K562 (cell line): ENCODE results near the gene TNN. TPM values are rescaled to one million over a fixed set of nuclear protein-coding genes. Genes with fewer than 3 reads are reported as not detected.

Experiments
- CREB3L1 ChIP-seq: fragments of 450-650 bp; IDR thresholded peaks from 2 replicates; pipeline ENCODE4 v1.6.1; 2014; ENCODE audit warnings: low read depth, mild to moderate bottlenecking, moderate library complexity, borderline replicate concordance
- CTCFL ChIP-seq: IDR thresholded peaks from 2 replicates; pipeline ENCODE4 v1.6.1; 2011; ENCODE audit warnings: borderline replicate concordance, low read depth, mild to moderate bottlenecking, moderate library complexity, low read length; ENCODE audit not compliant: insufficient read depth, poor library complexity, severe bottlenecking
- CUX1 ChIP-seq: fragments of 200-800 bp; sonication (Bioruptor generic); IDR thresholded peaks from 2 replicates; pipeline ENCODE4 v1.6.1; 2016; ENCODE audit warnings: missing genetic modification characterization, missing compliant biosample characterization
- E2F5 ChIP-seq: sonication (generic); formaldehyde crosslinking; IDR thresholded peaks from 2 replicates; pipeline ENCODE4 v1.8.0; 2022; ENCODE audit warnings: mild to moderate bottlenecking, missing genetic modification reagents
- FOXP4 ChIP-seq: sonication (generic); formaldehyde crosslinking; IDR thresholded peaks from 2 replicates; pipeline ENCODE4 v1.8.0; 2022; ENCODE audit warnings: mild to moderate bottlenecking, missing genetic modification reagents, borderline replicate concordance
- LCOR ChIP-seq: sonication (generic); formaldehyde crosslinking; IDR thresholded peaks from 2 replicates; pipeline ENCODE4 v1.8.0; 2022; ENCODE audit warnings: mild to moderate bottlenecking, missing genetic modification reagents
- NRF1 ChIP-seq, 2 experiments: fragments of 450-650 bp; IDR thresholded peaks in 1 of 2; conservative IDR thresholded peaks in 1 of 2; 2 replicates each; pipeline ENCODE4 v1.6.1; 2014; ENCODE audit warnings: mild to moderate bottlenecking in 2 of 2
- SAFB2 ChIP-seq: fragments of 200-400 bp; formaldehyde crosslinking; IDR thresholded peaks from 2 replicates; pipeline ENCODE4 v1.6.1; 2018; ENCODE audit warnings: borderline replicate concordance, low read length, low read depth, moderate library complexity; ENCODE audit not compliant: severe bottlenecking
- TCF7 ChIP-seq: sonication (generic); IDR thresholded peaks from 2 replicates; pipeline ENCODE4 v1.6.1; 2016; ENCODE audit warnings: antibody characterized with exemption, borderline replicate concordance
- THAP7 ChIP-seq: fragments of 250-450 bp; sonication (Bioruptor Pico); IDR thresholded peaks from 2 replicates; pipeline ENCODE4 v1.5.0; 2021
- ZNF146 ChIP-seq: IDR thresholded peaks from one replicate; pipeline ENCODE4 v1.6.1; 2018; ENCODE audit warnings: missing compliant biosample characterization; ENCODE audit not compliant: unreplicated experiment
- ZNF232 ChIP-seq: sonication (generic); formaldehyde crosslinking; IDR thresholded peaks from 2 replicates; pipeline ENCODE4 v1.8.0; 2022; ENCODE audit warnings: mild to moderate bottlenecking, missing genetic modification reagents
- polyA plus RNA-seq, 8 experiments: library from polyadenylated mRNA; depleted of rRNA in 4 of 8; stranded (reverse) in 5 of 8; unstranded in 3 of 8; fragments of >200 nt; fragmentation: Nextera tagmentation in 2 of 8; fragmentation: Illumina TruSeq in 1 of 8; extraction: Ambion mirVana in 2 of 8; extraction: Trizol in 1 of 8; gene quantifications; 2 replicates each; pipeline versions ENCODE4 v1.2.1 to v1.2.3, GENCODE V29; 2011 to 2014; ENCODE audit warnings: inconsistent platforms in 1 of 8, missing spikeins in 1 of 8
- total RNA-seq, 7 experiments: library from RNA; depleted of rRNA in 6 of 7; stranded (reverse); fragments of >200 nt in 6 of 7; fragmentation: Illumina TruSeq in 2 of 7; extraction: Trizol in 2 of 7; gene quantifications; 2 replicates each; pipeline versions ENCODE4 v1.2.1 to v1.2.3, GENCODE V29; 2011 to 2021; ENCODE audit warnings: low replicate concordance in 1 of 7

Gene TNN
- total and polyA plus RNA-seq, 9 of the 15 experiments (the other 6 are each of a cell fraction or from before 2014, with no cell fraction given), result 0.01 to 0.09 (median 0.07) TPM; not detected in 4

- TF ChIP-seq CREB3L1 (peak; percentile 72; the same call in 1 of the 2 replicates), CUX1 (CRISPR knock-in tag) (no peak), CTCFL (no peak), ZNF146 (CRISPR knock-in tag) (no peak), SAFB2 (no peak), E2F5 (no peak), LCOR (CRISPR knock-in tag) (peak; percentile 99), NRF1 (conservative IDR thresholded peaks at IDR 0.05 in 1 of 2, IDR thresholded peaks at IDR 0.05 in 1 of 2) (peak; percentile 70 to 76), THAP7 (CRISPR knock-in tag) (no peak), FOXP4 (CRISPR knock-in tag) (no peak), TCF7 (no peak), ZNF232 (CRISPR knock-in tag) (no peak)
Observed at GRCh38 chr1:175023043-175023921, 44.4 kb upstream of the TNN start, which contains the start of gene MRPS14 (continued).
